LHCN-M2 (cell line): ENCODE results near the gene ADAMTS6. TPM values are rescaled to one million over a fixed set of nuclear protein-coding genes. Genes with fewer than 3 reads are reported as not detected.
A peak's percentile ranks its signal among the peaks of the same experiment; 100 is the strongest.
"Not testable (repeated sequence)": the region's sequence is repeated elsewhere in the genome, so short reads cannot be mapped to it uniquely, and the experiment has no call there.

Experiments
- DNase-seq: peaks from one replicate; pipeline ENCODE4 v3.0.0-alpha.2; 2012; ENCODE audit warnings: low read depth
- total RNA-seq: library from RNA; depleted of rRNA; stranded (reverse); fragments of >200 nt; gene quantifications from 2 replicates; pipeline ENCODE4 v1.2.3, GENCODE V29; 2014

ADAMTS6 gene
- total RNA-seq, 1 experiment from 2014 or later: 30.8 TPM

DNA sequence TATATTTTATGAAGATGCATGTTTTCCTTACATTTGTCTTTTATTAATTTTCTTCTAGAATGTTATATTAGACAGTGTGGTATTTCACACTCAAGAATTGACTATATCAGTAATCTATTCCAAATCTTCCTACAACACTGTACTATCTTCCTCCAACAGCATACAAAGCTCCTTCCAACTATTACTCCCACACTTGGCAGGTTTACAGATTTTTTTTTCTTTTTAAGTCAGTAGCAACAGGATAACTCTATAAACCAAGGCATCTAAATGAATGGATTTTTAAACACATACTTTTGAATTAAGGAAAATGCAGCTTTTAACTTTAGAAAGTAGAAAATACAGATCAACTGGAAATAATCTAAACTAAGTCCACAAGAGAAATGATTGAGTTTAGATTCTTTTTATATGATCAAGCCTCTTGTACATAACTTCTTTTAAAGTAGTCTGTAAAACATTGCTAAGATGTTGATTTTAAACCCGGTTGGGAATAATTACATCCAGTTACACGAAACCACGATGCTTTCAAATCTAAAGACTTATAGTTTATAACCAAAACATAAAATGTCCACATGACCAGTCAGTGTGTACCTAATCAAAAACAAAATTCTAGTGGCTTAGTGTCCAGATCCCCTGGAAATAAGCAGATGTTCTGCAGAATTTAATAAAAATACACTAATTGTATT, 281.6 kb downstream of the ADAMTS6 start:
- peak; percentile 61 for DNase-seq

DNA sequence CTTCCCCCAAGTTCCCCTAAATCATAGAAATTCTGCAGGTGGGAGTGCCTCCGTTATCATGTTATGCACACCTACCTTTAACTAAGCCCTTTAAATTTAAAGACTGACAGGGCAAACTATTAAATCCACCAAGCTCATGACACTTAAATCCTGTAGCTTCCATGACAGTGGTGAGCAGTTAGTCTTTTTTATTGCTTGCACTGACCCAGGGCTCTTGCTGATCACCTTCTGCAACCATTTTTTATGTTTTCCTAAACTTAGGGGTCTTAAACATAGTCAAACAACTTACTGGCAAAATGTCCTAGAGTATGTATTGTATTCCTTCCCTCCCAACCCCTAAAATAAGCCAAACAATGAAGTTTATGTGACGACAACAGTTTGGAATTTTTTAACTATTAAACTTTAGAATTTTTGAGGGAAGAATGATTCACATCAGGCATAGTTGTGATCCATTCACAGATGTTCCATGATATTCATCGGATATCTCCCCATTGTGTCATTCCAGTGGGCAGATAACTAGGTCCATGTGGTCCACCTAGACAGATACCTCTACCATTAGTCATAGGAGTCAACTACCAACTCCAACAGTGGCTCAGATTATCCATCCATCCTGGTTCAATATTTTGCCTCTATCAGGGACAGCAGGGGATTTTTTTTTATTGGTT, 283.1 kb downstream of the ADAMTS6 start:
- DNase-seq: peak; percentile 99

DNA sequence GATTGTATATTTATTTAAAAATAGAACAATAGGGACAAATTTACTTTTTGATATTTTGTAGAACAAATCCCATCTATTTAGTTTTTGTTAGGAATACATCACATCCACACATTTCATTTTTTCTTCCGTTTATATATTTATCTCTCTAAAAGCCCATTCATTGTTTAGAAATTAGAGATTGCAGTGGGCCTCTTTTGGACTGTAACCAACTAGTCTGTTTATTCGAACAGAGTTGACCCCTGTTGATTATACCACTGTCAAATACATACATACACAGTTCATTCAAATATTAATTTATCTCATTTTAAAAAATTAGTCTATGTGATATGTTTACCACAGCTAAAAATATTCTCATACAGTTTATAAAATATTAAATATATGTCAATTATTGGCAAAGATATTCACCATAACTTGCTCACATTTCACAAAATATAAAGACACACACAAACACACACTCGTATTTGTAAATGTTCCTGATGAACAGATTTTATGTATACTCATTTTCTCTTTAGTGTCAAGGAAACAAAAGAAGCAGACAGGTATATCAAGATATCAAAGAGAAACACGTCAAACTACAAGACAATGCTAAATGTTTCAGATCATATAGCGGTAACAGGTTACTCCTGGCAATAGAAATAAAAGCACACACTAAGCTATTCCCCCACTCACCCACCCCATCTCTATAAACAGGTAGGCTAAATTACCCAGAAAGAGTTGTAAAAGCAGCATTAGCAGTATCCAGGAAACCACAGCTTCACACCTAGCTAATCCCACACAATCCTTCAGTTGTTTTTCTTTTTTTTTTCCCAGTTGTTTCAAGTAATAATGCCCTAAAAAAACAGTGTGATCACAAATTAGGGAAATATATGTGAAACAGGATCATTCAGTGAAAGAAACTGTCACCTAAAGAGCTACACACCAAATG, 283.9 kb downstream of the ADAMTS6 start:
- DNase-seq: no peak

DNA sequence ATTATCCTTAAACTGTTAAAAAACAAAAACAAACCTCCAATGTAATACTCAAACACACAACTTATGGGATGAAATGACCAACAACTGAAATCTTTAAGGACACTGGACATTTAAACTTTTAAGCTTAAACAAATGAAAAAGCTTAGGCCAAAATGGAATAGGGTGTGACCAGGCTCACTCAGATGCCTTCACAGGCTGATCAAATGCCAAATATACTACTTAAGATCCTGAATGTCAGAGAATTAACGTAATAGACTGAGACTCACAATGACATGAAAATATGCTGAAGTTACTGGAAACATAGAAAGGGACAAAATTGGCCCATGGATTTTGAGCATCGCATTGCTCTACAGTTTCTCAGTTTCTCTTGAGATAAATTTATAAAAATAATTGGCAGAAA, 286.8 kb downstream of the ADAMTS6 start:
- DNase-seq: no peak

DNA sequence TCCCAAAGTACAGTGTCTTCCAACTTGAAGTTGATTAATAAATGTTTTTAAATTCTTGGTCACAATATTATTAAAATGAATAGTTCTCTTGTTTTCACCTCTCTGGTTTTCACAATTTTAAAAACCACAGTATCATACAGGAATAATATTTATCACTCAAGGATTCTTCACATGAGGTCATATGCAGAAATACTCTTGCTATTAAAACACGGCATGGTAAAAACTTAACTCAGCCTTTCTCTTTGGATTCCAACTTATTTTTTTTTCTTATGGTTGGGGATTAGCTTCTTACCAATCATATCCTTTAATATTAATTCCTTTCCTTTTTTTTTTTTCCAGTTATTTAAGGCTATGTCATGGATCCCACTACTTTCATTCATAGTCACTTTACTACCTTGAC, 289.4 kb downstream of the ADAMTS6 start:
- DNase-seq: no peak

DNA sequence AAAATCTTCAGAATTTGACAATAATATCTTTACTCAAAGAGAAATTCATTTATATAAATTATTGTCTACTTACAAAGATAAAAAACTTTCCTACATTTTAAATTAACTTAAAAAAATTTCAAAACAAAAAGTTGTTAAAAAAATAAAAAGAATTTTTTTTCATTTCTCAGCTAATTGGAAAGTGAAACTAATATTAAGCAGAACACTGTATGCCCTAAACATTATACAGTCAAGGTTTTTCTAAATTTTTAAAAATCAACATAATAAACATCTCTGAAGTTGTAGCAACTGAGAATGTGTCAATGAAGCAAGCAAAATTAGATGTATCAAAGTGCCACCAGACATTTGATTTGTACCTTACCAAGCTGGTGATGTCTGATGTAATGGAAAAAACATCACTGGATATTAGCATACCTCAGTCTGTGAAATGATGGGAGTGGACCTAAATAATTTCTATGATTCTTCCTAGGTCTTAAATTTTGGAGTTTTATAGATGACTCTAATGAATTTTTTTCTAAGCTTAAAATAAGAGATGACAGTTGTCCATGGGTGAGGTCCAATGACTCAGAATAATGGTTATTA, 290.1 kb downstream of the ADAMTS6 start:
- no peak for DNase-seq

DNA sequence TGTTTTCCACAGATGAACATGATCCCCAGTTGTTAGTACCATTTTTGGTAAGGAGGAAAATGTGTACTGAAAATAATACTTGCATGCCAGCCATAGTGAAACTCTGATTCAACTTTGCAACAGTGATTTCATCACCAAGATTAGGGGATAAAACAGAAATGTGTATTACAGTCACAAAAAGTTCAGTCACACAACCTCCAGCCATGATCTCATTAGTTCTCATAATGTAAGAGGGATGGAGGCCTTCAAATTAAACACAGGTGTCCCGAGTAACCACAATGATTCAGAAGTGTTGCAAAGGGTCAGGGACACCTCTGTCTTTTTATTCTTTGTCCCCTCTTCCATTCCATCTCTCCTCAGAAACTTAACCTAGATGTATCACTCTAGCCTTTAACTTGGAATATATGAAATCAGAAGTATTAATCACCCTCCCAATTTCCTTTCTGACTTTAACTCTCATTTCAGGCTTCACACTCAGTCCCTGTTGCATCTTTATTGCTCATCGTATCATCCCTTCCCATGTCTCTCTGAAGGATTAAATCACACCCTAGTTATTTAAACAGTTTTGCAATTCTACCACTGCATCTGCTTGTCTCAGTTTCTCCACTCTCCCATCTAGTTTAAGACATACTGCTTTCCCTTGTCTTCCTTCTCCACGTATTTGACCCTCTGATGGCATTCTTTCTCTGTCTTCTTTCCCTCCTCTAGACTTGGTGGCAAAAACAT, 291.2 kb downstream of the ADAMTS6 start:
- peak; percentile 96 for DNase-seq

DNA sequence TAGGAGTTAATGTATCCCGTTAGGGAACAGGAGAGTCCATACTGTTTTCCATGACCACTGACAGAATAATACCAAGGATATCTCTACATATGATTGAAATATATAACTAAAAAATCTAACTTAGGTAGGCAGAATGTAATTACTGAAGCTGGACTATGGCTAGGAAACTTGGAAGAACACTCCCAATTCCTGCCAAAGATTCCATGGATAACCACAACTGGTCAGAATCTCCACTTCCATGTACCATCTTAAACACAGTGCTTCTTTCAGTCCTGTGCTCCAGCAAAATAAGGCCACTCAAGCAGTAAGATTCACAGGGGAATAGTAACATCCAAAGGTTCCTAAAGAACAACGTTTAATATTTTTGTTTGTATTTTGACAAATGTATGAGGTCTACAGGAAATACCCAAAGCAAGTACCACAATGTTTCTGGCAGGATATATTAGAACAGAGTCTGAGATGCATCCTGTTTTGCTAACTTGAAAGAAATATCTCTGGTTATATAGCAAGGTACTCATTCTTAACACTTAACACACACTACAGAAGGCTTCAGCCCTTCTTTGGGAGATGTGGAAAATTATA, 295.0 kb downstream of the ADAMTS6 start:
- peak; percentile 59 for DNase-seq

DNA sequence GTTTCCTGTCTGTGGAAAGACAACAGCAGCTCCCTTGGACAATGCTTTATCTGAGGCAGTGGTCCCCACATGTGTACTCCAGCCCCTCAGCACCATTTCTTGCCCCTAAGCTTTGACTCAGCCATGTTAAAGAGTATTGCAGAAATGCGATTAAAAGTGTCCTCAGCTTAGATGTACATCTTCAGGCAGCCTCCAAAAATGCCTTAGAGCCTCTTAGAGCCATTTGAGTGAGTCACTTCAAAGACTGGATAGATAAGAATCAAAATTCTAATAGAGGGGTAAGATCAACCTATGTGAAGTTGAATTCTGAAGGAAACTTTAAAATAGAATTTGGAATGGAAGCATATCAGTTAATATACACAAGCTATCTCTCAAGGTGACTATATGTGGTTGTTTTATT, 296.3 kb downstream of the ADAMTS6 start:
- DNase-seq: no peak

DNA sequence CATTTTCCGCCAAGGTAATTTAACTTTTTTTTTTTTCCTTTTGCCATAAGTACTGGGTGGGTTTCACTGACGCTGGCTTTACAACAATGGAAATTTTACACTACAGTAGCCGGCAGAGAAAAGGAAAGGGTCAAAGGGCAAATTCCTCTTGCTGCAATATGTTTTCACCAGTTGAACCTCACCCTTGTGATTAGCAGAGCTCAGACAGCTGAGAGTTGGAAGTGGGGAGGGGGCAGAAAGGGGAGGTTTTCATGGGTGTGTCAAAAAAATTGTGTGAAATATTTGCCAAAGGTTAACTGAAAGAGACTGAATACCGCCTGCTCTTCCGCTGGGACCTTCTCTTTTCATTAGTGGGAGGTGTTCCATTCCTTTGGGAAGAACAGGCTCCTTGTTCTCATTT, 296.9 kb downstream of the ADAMTS6 start:
- DNase-seq: no peak

DNA sequence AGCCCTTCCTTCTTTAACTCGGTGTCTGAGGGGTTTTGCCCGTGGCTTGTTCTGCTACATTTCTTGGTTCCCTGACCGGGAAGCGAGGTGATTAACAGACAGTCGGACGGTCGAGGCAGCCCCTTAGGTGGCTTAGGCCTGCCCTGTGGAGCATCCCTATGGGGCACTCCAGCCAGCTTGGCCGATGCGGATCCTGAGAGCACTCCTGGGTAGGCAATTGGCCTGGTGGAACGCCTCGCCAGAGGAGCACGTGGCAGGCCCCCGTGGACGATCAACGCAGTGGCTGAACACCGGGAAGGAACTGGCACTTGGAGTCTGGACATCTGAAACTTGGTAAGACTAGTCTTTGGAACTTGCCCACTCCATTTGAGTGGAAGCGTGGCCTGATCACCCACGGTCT, 307.5 kb downstream of the ADAMTS6 start:
- DNase-seq: not testable (repeated sequence)

DNA sequence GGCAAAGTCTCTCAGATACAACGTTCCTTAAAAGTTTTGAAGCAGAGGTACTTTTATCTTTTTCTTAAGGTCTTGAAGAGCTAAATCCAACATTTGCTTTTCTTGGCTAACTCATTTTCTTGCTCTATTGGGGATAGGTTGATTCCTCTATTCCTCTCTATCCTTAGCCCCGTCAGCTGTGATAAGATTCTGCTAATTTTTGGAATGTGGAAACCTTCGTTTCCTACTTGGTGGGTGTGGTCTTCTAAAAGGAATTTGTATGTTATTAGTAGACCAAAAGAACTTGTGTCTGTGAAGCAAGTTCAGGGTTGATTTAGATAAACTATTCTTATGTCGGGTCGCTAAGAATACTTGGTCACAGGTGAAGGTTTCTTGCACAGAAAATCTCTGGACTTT, 308.6 kb downstream of the ADAMTS6 start:
- DNase-seq: no peak

DNA sequence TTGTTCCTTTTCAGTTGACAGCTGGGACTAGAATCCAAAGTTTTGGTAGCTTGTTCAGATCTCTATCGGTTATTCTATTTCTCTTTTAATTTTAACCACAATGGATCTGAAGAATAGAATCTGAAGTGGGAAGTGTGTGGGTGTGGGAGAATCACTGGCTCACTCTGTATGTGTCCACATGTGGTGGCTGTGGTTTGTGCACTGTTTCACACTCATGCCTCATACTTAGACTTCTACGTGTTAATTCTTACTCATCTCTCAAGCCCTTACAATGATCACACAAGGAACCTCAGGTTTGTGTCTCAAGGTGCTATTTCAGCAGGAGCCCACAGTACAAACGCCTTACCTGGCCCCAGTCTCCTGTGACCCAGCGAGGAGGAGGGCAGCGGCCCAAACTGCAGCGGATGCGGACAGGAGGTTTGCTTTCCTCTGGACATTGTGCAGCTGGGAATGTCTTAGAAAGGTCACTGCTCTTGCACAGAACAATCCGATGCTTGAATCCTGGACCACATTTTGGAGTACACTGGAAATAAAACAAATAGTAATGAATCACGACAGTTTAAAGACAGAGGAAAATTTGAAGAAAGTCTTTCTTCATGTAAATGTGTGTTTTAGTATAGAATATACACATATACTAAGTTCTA, 309.1 kb downstream of the ADAMTS6 start:
- DNase-seq: peak; percentile 79

DNA sequence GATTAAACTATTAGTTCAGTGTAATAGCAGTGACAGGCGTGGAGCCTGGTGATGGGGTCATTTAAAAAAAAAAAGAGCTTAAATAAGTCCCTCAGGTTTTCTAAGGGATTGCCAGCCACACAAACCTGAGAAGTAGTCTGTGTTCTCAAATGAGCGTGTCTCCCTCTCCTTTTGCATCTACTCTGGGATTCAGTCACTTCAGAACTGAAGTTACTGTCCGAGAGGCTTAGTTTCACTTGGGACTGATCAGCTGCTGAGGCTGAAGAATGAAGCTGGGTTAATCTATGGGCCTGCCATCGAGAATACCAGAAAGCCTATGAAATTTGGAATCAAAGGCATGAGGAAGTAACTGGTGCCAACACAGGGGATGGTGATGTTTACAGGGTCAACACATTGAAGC, 310.1 kb downstream of the ADAMTS6 start:
- no peak for DNase-seq

DNA sequence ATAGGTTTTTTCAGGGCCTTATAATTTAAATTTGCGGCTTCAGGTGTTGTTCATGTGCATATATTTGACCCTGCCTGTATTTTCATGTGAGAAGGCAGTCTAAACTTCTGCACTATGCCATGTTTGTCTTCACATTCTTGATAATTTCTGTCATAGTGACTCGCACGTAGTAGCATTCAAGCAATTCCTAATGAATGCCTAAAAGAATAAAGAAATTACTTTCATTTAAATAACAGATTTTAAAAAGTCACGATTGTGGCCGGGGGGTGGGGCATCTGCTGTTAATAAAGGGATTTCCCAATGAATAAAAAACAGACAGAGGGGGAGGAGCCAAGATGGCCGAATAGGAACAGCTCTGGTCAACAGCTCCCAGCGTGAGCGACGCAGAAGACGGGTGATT, 318.0 kb downstream of the ADAMTS6 start:
- DNase-seq: no peak

DNA sequence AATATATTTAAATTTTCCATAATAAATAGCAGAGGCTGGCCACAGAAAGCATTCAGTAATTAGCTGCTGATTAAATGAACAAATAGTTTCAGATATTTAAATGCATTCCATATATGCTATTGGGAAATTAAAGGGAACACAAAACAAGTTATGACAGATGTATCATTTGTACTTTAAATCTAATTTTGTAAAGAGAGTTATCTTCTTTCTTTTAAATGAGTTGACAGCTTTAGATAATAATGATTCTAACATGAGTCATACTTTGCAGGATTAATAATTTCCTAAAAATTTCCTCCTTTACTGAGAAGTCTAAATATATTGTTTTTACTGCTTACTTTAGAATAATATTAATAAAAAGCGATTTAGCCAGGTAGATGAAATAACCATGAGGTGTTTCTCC, 320.1 kb downstream of the ADAMTS6 start:
- DNase-seq: no peak

DNA sequence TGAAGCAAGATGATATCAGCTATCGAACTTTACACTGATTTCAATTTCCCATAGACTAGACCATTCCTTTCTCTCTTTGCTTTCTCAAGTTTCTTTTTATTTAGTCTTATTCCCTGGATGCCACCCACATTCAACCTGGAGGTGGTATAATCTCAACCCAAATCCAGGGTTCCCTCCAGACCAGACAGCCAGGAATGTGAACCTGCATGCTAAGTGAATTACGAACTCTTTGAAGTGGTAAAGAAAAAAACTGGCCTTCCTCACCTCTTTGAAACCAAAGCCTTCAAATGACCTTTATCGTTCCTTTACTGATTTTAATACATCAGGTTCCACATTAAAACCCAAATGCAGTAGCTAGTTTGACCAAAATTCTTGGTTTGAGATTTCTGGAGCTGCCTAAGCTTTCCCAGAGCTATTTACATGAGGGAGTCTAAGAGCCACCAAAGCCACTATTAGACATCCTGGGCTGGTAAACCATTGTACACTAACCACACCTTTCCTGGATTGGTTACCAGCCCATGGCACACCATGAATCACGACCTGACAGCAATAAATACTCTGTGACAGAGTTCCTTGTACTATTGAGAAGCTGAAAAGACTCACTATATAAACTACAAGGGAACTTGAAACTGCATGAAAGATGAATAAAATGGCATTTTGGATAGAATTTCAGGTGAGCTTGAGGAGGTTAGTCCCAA, 323.7 kb downstream of the ADAMTS6 start:
- DNase-seq: peak; percentile 48

DNA sequence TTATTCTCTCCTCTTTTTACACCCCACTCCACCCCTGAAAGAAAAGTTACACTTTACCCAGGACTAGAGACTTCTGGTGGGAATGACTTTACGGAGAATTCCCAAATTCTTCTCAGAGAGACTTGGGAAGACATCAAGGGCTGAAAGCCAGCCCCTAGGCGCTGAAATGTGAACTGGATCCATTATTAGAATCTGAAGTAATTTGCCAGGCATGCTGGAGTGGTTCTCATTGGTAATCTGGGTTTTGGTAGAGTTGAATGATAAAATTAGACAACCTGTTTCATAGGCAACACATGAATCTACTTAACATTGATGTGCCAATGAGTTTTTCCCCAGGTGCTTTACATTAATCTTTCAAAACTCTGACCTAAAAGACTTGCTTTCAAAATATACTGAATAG, 324.8 kb downstream of the ADAMTS6 start:
- DNase-seq: no peak

DNA sequence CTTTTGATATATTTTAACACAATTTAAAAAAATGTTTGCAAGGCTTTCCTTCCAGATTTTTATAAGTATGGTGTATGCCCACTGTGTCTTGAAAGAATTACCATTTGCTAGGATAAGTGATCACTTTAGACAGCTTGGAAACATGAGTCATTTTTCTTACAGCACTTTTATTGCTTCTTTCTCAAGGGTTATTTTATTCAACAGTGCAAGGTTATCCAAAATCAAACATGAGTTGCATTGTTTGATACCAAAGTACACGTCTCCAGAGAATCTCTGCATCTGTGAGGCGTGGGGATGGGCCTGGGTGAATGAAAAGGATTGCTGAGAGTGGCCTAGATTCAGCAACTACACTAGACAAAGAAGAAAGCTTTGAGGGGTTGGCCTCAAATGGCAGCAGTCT, 329.6 kb downstream of the ADAMTS6 start:
- DNase-seq: peak; percentile 71

DNA sequence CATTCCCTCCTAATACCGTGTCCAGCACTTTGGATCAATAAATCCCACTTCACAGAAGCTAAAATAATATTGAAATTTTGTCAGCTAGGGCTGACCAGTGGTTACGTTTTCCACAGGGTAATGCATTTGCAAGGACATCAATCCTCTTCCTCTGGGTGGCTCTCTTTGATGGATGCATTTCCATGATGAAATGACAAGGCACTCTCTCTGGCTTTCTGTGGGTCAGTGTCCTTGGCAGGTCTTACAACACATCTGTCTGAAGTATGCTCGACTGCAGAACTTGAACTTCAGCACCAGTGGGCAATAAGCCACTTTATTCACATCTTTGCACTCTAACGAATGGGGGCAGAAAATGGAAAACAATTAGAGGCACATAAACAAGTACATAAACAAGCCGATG, 330.1 kb downstream of the ADAMTS6 start:
- DNase-seq: no peak
